Epithelial cell of esophagus (primary cell): ENCODE measurements around the gene CES1.
"Not testable (repeated sequence)": the region's sequence is repeated elsewhere in the genome, so short reads cannot be mapped to it uniquely, and the experiment has no call there.

Experiments
- DNase-seq: peaks from one replicate; pipeline ENCODE4 v3.0.0; 2010; ENCODE audit warnings: low read depth
- H3K4me3 ChIP-seq: 2 replicates; pipeline ENCODE4 v1.5.1; 2011; ENCODE audit warnings: mild to moderate bottlenecking, low read length, control low read depth
- TF ChIP-seq, protein P1 (sequence below): IDR thresholded peaks from 2 replicates; pipeline ENCODE4 v1.5.1; 2011; ENCODE audit warnings: low read depth, mild to moderate bottlenecking, low read length, control low read depth, inconsistent platforms; ENCODE audit not compliant: insufficient read depth; ENCODE audit errors: missing control alignments

Gene CES1

DNA sequence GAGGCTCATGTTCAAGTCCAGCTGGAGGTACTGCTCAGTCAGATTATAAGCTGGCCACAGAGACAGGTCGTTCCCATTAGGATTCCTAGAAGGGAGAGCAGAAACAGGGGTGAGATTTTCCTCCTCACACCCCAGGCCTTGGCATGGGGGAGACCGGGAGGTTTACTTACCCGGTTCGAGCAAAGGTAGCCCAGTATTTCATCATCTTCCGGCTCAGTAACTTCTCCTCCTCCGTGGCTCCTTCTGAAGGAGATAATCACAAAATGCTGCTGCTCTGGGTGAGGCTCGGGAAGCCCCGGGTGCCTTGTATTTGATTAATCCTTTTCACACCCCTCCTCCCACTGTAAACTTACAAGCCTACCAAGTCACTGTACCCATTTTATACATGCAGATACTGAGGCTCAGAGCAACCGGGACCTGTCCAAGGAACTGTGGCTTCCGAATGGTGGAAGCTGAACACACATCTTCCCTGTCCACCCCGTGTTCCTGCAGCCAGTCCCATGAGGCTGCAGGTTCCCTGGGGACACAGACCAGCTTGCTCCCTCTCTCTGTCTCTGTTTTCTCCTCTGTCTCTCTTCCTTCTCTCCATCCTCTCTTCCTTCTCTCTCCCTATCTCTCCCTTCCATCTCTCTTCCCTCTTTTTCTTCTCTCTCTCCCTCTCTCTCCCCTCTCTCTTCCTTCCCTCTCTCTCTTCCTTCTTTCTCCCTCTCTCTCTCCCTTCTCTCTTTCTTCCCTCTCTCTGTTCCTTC is 13.9 kb upstream of the CES1 start:
- TF ChIP-seq, protein P1, sequence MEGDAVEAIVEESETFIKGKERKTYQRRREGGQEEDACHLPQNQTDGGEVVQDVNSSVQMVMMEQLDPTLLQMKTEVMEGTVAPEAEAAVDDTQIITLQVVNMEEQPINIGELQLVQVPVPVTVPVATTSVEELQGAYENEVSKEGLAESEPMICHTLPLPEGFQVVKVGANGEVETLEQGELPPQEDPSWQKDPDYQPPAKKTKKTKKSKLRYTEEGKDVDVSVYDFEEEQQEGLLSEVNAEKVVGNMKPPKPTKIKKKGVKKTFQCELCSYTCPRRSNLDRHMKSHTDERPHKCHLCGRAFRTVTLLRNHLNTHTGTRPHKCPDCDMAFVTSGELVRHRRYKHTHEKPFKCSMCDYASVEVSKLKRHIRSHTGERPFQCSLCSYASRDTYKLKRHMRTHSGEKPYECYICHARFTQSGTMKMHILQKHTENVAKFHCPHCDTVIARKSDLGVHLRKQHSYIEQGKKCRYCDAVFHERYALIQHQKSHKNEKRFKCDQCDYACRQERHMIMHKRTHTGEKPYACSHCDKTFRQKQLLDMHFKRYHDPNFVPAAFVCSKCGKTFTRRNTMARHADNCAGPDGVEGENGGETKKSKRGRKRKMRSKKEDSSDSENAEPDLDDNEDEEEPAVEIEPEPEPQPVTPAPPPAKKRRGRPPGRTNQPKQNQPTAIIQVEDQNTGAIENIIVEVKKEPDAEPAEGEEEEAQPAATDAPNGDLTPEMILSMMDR = no peak

DNA sequence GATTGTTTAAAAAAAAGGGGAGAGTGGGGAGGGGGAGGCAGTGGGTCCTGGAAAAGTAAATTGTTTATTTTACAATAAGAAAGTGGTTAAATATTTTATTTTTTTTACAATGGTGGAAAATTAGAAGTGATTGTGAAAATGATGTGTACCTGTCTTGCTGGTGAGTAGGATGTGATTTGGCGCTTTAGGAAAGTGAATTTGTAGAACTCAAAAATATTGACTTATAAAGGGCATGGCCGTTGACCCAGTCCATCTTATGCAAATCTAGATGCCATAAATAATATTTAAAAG is 10.2 kb upstream of the CES1 start:
- TF ChIP-seq, protein P1 = no peak
- H3K4me3 ChIP-seq = no peak overlapping the region
- DNase-seq = no peak

More for the DNA sequence above, 13.9 kb upstream of the CES1 start:
- H3K4me3 ChIP-seq = no peak overlapping the region
- no peak for DNase-seq

DNA sequence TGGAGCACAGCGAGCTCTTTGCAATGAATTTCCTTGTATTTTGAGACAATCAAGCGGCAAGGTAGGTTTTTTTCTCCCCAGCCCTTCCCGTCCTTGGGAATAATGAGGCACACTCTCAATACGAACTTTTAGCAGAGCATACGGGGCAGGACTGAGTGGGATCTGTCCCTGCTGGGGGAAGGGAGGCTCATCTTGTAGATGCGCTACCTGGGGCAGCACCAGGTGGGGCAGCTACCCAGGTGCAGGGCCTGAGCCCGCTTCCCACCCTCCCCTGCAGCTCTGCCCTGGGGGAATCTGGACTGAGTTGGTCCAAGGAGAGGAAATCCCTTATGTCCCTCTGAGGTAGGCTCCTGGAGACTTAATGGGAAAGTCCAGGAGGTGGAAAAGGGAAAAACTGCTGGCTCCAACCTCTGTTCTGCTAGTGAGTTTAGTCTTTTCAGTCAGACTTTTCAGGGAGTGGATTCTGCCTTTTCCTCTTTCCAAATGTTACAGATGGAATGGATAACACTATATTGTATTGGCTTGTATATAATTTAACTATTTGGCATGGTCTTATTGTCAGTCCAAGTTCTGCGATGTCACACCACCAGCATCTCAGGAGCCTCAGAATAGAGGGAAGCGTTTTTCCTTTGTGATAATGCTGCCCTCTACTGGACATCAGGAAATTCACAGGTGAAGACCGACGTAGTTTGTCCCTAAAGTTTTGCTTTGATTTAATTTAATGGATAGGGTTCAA is 9.6 kb upstream of the CES1 start:
- TF ChIP-seq, protein P1 = peak; percentile 69
- no peak overlapping the region for H3K4me3 ChIP-seq
- DNase-seq = peak; percentile 56

DNA sequence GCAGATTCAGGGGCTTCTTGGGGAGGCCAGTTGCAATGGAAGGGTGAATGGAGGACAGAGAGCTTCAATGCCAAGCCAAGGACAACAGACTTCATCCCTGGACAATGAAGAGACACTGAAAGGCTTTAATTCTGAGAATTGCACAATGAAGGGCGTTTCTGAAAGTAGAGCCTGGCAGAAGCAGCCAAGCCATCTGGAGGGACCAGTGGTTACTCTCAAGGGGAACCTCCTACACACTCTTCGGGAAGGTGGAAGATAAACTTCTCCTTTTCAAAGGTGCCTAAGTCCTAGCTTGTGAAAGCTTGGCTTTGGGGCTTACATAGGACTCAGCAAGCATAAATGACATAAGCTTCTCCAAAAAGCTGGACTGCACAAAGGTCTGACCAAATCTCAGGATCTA is 6.2 kb upstream of the CES1 start:
- no peak overlapping the region for H3K4me3 ChIP-seq
- TF ChIP-seq, protein P1 = no peak
- no peak for DNase-seq

DNA sequence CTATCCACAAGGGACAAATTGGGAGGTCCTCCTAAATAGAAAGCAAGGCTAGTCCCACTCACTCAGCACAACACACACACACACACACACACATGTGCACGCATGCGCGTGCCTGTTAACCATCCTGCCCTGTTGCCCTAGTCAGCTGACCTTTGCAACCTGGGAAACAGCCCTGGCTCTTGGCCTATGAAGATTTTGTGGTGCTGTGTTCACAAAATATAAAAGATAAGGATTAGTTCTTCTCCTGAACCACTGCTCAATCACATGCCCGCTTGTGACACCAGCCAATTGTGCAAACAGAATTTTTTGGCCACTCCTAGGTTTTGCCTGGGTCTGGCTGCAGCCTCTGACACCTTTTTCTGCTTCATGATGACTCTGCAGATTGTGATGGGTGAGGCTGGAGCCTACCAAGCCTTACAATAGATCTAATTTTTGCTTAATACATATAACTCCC is 3.3 kb upstream of the CES1 start:
- TF ChIP-seq, protein P1 = no peak
- DNase-seq = no peak
- no peak overlapping the region for H3K4me3 ChIP-seq

DNA sequence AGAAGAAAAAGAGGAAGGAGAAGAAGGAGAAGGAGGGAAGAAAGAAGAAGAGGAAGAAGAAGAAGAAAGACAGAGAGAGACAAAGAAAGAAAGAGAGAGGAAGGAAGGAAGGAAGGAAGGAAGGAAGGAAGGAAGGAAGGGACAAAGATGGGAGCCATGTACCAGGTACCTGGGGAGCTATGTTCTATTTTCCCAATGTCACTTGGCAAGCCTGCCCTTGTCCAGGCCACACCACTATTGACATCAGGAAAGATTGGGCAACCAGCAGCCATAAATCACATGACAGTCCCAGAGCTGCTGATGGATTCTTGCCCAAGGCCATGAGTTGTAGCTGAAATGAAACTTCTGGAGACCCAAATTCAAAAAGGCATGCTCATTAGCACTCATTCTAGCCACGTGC is 2.7 kb upstream of the CES1 start:
- TF ChIP-seq, protein P1 = no peak
- no peak for DNase-seq
- no peak overlapping the region for H3K4me3 ChIP-seq

DNA sequence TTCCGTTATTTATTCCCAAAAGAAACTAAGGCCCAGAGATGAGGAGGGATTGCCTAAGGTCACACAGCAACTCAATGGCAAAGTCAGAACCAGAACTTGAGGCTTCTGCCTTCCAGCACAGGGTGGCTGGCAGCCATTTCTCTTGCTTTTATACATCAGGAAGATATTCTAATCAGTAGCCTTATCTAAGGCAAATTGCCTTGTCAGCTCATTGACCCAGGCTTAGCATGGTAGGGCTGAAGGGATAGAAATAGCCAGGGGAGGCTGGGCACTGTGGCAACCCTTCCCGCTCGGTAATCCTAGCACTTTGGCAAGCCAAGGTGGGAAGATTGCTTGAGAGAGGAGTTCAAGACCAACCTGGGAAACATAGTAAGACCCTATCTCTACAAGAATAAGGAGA is 2.3 kb upstream of the CES1 start:
- H3K4me3 ChIP-seq, DNase-seq: not testable (repeated sequence)
